SK-N-SH treated with all-trans-retinoic acid at 6 μM for 48 hours (cell line): ENCODE measurements around the gene KIRREL3.

Experiments
- GLIS3 ChIP-seq: fragments of 250-450 bp; sonication (Bioruptor Pico); IDR thresholded peaks from 2 replicates; pipeline ENCODE4 v1.5.0; 2020; ENCODE audit warnings: mild to moderate bottlenecking, moderate library complexity
- RARB ChIP-seq: fragments of 250-450 bp; sonication (Bioruptor Pico); IDR thresholded peaks from 2 replicates; pipeline ENCODE4 v1.8.0; 2021; ENCODE audit warnings: mild to moderate bottlenecking, moderate library complexity
- ZC3H10 ChIP-seq: fragments of 250-450 bp; sonication (Bioruptor Pico); IDR thresholded peaks from 2 replicates; pipeline ENCODE4 v1.5.1; 2021; ENCODE audit warnings: mild to moderate bottlenecking, moderate library complexity
- TF ChIP-seq, protein P1 (sequence below): fragments of 250-450 bp; sonication (Bioruptor Pico); IDR thresholded peaks from 2 replicates; pipeline ENCODE4 v1.5.0; 2020; ENCODE audit warnings: mild to moderate bottlenecking, moderate library complexity

DNA sequence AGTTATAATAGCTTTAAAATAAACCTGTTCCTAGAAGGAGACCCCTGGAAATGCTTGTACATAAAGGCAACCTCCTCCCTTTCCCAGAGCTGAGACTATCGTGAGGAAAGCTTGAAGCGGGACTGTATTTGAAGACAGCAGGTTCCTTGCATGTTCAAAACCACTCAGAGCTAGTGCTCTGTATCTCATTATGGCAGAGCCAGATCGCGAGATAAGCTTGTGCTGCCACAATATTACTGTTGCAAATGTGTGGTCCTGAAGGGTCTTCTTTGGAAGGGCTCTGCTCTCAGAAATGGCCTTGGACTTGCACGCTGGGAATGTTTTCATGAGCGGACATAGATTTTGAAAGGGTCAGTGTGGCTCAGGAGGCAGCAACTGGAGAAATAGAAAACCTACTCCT, 168.2 kb downstream of the KIRREL3 start:
- TF ChIP-seq RARB (CRISPR knock-in tag) (no peak), GLIS3 (CRISPR knock-in tag) (no peak), ZC3H10 (no peak)
- TF ChIP-seq, protein P1, sequence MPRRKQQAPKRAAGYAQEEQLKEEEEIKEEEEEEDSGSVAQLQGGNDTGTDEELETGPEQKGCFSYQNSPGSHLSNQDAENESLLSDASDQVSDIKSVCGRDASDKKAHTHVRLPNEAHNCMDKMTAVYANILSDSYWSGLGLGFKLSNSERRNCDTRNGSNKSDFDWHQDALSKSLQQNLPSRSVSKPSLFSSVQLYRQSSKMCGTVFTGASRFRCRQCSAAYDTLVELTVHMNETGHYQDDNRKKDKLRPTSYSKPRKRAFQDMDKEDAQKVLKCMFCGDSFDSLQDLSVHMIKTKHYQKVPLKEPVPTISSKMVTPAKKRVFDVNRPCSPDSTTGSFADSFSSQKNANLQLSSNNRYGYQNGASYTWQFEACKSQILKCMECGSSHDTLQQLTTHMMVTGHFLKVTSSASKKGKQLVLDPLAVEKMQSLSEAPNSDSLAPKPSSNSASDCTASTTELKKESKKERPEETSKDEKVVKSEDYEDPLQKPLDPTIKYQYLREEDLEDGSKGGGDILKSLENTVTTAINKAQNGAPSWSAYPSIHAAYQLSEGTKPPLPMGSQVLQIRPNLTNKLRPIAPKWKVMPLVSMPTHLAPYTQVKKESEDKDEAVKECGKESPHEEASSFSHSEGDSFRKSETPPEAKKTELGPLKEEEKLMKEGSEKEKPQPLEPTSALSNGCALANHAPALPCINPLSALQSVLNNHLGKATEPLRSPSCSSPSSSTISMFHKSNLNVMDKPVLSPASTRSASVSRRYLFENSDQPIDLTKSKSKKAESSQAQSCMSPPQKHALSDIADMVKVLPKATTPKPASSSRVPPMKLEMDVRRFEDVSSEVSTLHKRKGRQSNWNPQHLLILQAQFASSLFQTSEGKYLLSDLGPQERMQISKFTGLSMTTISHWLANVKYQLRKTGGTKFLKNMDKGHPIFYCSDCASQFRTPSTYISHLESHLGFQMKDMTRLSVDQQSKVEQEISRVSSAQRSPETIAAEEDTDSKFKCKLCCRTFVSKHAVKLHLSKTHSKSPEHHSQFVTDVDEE, result no peak
